ENCODE data around the gene PFKFB3.
A peak's percentile ranks its signal among the peaks of the same experiment; 100 is the strongest.
"Not testable (repeated sequence)": the region's sequence is repeated elsewhere in the genome, so short reads cannot be mapped to it uniquely, and the experiment has no call there.

Gene PFKFB3

GRCh38 chr10:6187278-6187677 lies 15.5 kb upstream of the PFKFB3 start:
- H3K4me3 ChIP-seq (ENCODE audit: low read length): no peak overlapping the region
- TF ChIP-seq ZNF274 (IDR thresholded peaks at IDR 0.05; ENCODE audit: low read depth, low read length): no peak

GRCh38 chr10:6190033-6190432 lies 12.7 kb upstream of the PFKFB3 start:
- H3K4me3 ChIP-seq (ENCODE audit: low read length): not testable (repeated sequence)

GRCh38 chr10:6191147-6191546 lies 11.6 kb upstream of the PFKFB3 start:
- H3K4me3 ChIP-seq (ENCODE audit: low read length): no peak overlapping the region
- TF ChIP-seq ZNF274 (IDR thresholded peaks at IDR 0.05; ENCODE audit: low read depth, low read length): no peak

- TF ChIP-seq ZNF274 (IDR thresholded peaks at IDR 0.05; ENCODE audit: low read depth, low read length): no peak
- no peak overlapping the region for H3K4me3 ChIP-seq (ENCODE audit: low read length)
Measured at GRCh38 chr10:6191569-6191968, 11.2 kb upstream of the PFKFB3 start.

GRCh38 chr10:6193342-6193741 lies 9.4 kb upstream of the PFKFB3 start:
- not testable (repeated sequence) for H3K4me3 ChIP-seq (ENCODE audit: low read length)

- no peak for TF ChIP-seq ZNF274 (IDR thresholded peaks at IDR 0.05; ENCODE audit: low read depth, low read length)
- H3K4me3 ChIP-seq (ENCODE audit: low read length): no peak overlapping the region
Measured at GRCh38 chr10:6194311-6194710, 8.4 kb upstream of the PFKFB3 start.

- no peak for TF ChIP-seq ZNF274 (IDR thresholded peaks at IDR 0.05; ENCODE audit: low read depth, low read length)
- no peak overlapping the region for H3K4me3 ChIP-seq (ENCODE audit: low read length)
Measured at GRCh38 chr10:6195376-6195775, 7.4 kb upstream of the PFKFB3 start.

- H3K4me3 ChIP-seq (ENCODE audit: low read length): no peak overlapping the region
- TF ChIP-seq ZNF274 (IDR thresholded peaks at IDR 0.05; ENCODE audit: low read depth, low read length): no peak
Measured at GRCh38 chr10:6195846-6196245, 6.9 kb upstream of the PFKFB3 start.

GRCh38 chr10:6196524-6196923 lies 6.2 kb upstream of the PFKFB3 start:
- not testable (repeated sequence) for H3K4me3 ChIP-seq (ENCODE audit: low read length)

GRCh38 chr10:6197321-6197720 lies 5.4 kb upstream of the PFKFB3 start:
- H3K4me3 ChIP-seq (ENCODE audit: low read length): no peak overlapping the region
- TF ChIP-seq ZNF274 (IDR thresholded peaks at IDR 0.05; ENCODE audit: low read depth, low read length): no peak

GRCh38 chr10:6198171-6198570 lies 4.6 kb upstream of the PFKFB3 start:
- TF ChIP-seq ZNF274 (IDR thresholded peaks at IDR 0.05; ENCODE audit: low read depth, low read length): no peak

GRCh38 chr10:6199131-6199733 lies 3.5 kb upstream of the PFKFB3 start:
- TF ChIP-seq ZNF274 (IDR thresholded peaks at IDR 0.05; ENCODE audit: low read depth, low read length): no peak
- H3K4me3 ChIP-seq (ENCODE audit: low read length): no peak overlapping the region

More at GRCh38 chr10:6198171-6198570, 4.6 kb upstream of the PFKFB3 start:
- no peak overlapping the region for H3K4me3 ChIP-seq (ENCODE audit: low read length)

- H3K4me3 ChIP-seq (ENCODE audit: low read length): no peak overlapping the region
Measured at GRCh38 chr10:6200440-6200733, 2.3 kb upstream of the PFKFB3 start.

GRCh38 chr10:6200734-6201515 lies 1.8 kb upstream of the PFKFB3 start:
- no peak for TF ChIP-seq ZNF274 (IDR thresholded peaks at IDR 0.05; ENCODE audit: low read depth, low read length)
- H3K4me3 ChIP-seq (ENCODE audit: low read length): peak overlapping the region; percentile 3; the same call in 1 of the 2 replicates

More at GRCh38 chr10:6200440-6200733, 2.3 kb upstream of the PFKFB3 start:
- TF ChIP-seq ZNF274 (IDR thresholded peaks at IDR 0.05; ENCODE audit: low read depth, low read length): no peak

GRCh38 chr10:6201516-6201975 lies 1.2 kb upstream of the PFKFB3 start:
- TF ChIP-seq ZNF274 (IDR thresholded peaks at IDR 0.05; ENCODE audit: low read depth, low read length): no peak
- H3K4me3 ChIP-seq (ENCODE audit: low read length): peak overlapping the region; percentile 33; the same call in 1 of the 2 replicates
